Measurements from ENCODE around the gene TAS2R30. TPM values are rescaled to one million over a fixed set of nuclear protein-coding genes. Genes with fewer than 3 reads are reported as not detected.

Gene TAS2R30, protein sequence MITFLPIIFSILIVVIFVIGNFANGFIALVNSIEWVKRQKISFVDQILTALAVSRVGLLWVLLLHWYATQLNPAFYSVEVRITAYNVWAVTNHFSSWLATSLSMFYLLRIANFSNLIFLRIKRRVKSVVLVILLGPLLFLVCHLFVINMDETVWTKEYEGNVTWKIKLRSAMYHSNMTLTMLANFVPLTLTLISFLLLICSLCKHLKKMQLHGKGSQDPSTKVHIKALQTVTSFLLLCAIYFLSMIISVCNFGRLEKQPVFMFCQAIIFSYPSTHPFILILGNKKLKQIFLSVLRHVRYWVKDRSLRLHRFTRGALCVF
- polyA plus RNA-seq (2013, experiment 1 of 2), result not detected
- polyA plus RNA-seq (2013, experiment 2 of 2), result not detected

DNA sequence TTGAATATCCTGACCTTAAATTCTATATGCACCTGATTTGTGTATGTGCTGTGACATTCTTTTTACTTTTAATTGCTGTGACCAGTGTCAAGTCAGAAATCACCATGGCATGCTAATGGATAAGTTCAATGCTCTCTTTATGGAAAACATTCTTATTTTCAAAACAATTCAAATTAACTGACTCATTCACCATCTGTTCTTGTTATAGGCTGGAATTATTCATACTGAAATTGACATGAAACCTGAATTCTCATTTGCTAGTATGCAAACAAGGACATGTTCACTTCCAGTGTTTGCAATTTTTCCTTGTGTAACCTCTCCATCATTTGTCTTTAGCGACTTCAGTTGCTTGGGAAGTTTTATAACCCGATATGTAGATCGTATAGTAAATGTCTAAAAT is at the start of gene TAS2R30:
TAS2R30 (minus strand) TSS at position 340 of the 400 bp plus-strand sequence. CDS start 400 bp downstream, outside the sequence.
- Histone ChIP-seq H3K4ac (ENCODE audit: low read depth, low read length) (no peak within 1 kb of the TSS), H3K18ac (ENCODE audit: low read length) (no peak within 1 kb of the TSS), H3K4me2 (ENCODE audit: low read length) (no peak within 1 kb of the TSS), H3K79me2 (ENCODE audit: control insufficient read depth, insufficient read depth, low read length) (peaks cover 17% of the 10 kb centered on the region), H2AK5ac (ENCODE audit: low read length) (no peak within 1 kb of the TSS), H3K36me3 (ENCODE audit: control insufficient read depth, insufficient read depth, low read length) (no peaks in the 10 kb centered on the region), H2BK120ac (ENCODE audit: low read depth, low read length) (no peak within 1 kb of the TSS), H4K5ac (ENCODE audit: low read length) (no peak within 1 kb of the TSS), H2BK5ac (ENCODE audit: low read length) (no peak within 1 kb of the TSS), H3K4me1 (ENCODE audit: control insufficient read depth, low read depth, low read length) (no peaks in the 10 kb centered on the region), H2BK15ac (replicated peaks; ENCODE audit: low read depth) (no peak within 1 kb of the TSS), H3K23ac (ENCODE audit: low read length) (no peak within 1 kb of the TSS), H3K56ac (ENCODE audit: low read length) (no peak within 1 kb of the TSS), H3K27ac (ENCODE audit: low read depth, low read length) (no peak within 1 kb of the TSS), H3K4me3 (ENCODE audit: low read length) (no peak within 1 kb of the TSS), H4K8ac (ENCODE audit: low read depth, low read length) (no peak within 1 kb of the TSS), H3K79me1 (ENCODE audit: low read length) (peaks cover 12% of the 10 kb centered on the region), H3K9ac (ENCODE audit: low read length) (no peak within 1 kb of the TSS), H3K27me3 (ENCODE audit: insufficient read depth, low read length, poor library complexity) (no peaks in the 10 kb centered on the region)
- no CpG with 5 or more reads among the region's 3 CpGs for WGBS (ENCODE audit: extremely low coverage, insufficient coverage, low lambda C conversion rate)
- no peak for DNase-seq

DNA sequence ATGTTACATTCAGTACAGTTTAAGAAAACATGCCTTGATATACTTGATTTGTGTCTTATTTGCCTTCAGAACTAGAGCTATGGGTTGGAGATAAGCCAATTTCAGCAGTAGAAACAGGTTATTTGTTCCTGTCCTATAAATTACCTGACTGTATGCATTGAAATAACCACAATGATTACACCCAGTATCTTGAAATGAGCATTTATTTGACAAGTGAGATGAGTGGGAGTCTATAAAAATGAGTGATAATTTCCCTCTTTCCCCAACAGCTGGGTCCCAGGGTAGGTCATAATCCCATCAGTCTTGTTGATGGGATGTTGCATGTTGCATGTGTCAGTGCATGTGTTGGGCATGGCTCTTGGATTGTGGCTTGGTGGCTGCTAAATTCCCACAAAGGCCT is 48.6 kb upstream of the TAS2R30 start:
- DNase-seq, result no peak
- Histone ChIP-seq H3K79me1 (ENCODE audit: low read length) (no peaks in the 10 kb centered on the region), H3K9ac (ENCODE audit: low read length) (no peak overlapping the region), H3K56ac (ENCODE audit: low read length) (no peak overlapping the region), H3K27me3 (ENCODE audit: insufficient read depth, low read length, poor library complexity) (no peaks in the 10 kb centered on the region), H3K4me2 (ENCODE audit: low read length) (no peak overlapping the region), H2BK120ac (ENCODE audit: low read depth, low read length) (no peak overlapping the region), H3K36me3 (ENCODE audit: control insufficient read depth, insufficient read depth, low read length) (no peaks in the 10 kb centered on the region), H3K4me3 (ENCODE audit: low read length) (no peak overlapping the region), H3K18ac (ENCODE audit: low read length) (no peak overlapping the region), H3K27ac (ENCODE audit: low read depth, low read length) (no peak overlapping the region), H2AK5ac (ENCODE audit: low read length) (no peak overlapping the region), H2BK15ac (replicated peaks; ENCODE audit: low read depth) (no peak overlapping the region), H3K23ac (ENCODE audit: low read length) (no peak overlapping the region), H3K4me1 (ENCODE audit: control insufficient read depth, low read depth, low read length) (no peaks in the 10 kb centered on the region), H4K8ac (ENCODE audit: low read depth, low read length) (no peak overlapping the region), H3K4ac (ENCODE audit: low read depth, low read length) (no peak overlapping the region), H4K5ac (ENCODE audit: low read length) (no peak overlapping the region), H3K79me2 (ENCODE audit: control insufficient read depth, insufficient read depth, low read length) (no peaks in the 10 kb centered on the region), H2BK5ac (ENCODE audit: low read length) (no peak overlapping the region)

DNA sequence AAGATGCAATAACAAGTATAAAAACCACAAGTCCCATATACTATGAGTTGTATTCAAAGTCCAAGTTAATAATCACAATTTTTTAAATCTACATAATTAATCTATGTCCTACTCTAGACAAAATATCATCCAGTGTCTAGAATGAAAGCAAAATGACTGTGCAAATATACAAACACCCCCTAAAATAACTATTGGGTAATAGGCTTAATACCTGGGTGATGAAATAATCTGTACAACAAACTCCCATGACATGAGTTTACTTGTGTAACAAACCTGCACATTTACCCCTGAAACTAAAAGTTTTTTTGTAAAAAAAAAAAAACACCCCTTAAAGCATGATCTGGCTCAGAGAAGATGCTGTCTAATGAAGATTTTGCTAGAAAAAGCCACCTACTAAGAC is 48.1 kb upstream of the TAS2R30 start:
- Histone ChIP-seq H3K4me1 (ENCODE audit: control insufficient read depth, low read depth, low read length) (no peaks in the 10 kb centered on the region), H4K8ac (ENCODE audit: low read depth, low read length) (no peak overlapping the region), H3K56ac (ENCODE audit: low read length) (no peak overlapping the region), H3K27ac (ENCODE audit: low read depth, low read length) (no peak overlapping the region), H3K23ac (ENCODE audit: low read length) (no peak overlapping the region), H3K79me2 (ENCODE audit: control insufficient read depth, insufficient read depth, low read length) (no peaks in the 10 kb centered on the region), H2BK120ac (ENCODE audit: low read depth, low read length) (no peak overlapping the region), H3K4me3 (ENCODE audit: low read length) (no peak overlapping the region), H3K27me3 (ENCODE audit: insufficient read depth, low read length, poor library complexity) (no peaks in the 10 kb centered on the region), H3K9ac (ENCODE audit: low read length) (no peak overlapping the region), H3K4ac (ENCODE audit: low read depth, low read length) (no peak overlapping the region), H4K5ac (ENCODE audit: low read length) (no peak overlapping the region), H3K36me3 (ENCODE audit: control insufficient read depth, insufficient read depth, low read length) (no peaks in the 10 kb centered on the region), H3K18ac (ENCODE audit: low read length) (no peak overlapping the region), H3K79me1 (ENCODE audit: low read length) (no peaks in the 10 kb centered on the region), H3K4me2 (ENCODE audit: low read length) (no peak overlapping the region), H2AK5ac (ENCODE audit: low read length) (no peak overlapping the region), H2BK15ac (replicated peaks; ENCODE audit: low read depth) (no peak overlapping the region), H2BK5ac (ENCODE audit: low read length) (no peak overlapping the region)
- no peak for DNase-seq

DNA sequence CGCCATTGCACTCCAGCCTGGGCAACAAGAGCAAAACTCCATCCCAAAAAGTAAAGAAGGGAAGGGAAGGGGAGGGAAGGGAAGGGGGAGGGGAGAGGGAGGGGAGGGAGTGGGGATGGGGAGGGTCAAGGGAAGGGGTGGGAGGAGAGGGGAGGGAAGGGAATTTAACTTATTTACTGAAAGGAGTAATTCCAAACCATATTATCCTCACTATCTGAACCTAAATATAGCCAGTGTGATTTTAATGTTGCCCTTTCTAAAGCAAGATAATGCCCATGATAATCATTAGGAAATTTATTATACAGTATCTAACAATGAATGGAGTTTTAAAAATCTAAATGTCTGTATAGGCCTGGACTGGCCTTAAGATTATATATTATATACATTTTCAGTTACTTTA is 43.8 kb upstream of the TAS2R30 start:
- no peak for DNase-seq
- H2BK15ac ChIP-seq (replicated peaks; ENCODE audit: low read depth), result no peak overlapping the region
- no peak overlapping the region for H4K8ac ChIP-seq (ENCODE audit: low read depth, low read length)
- H3K4me1 ChIP-seq (ENCODE audit: control insufficient read depth, low read depth, low read length), result no peaks in the 10 kb centered on the region
- H3K79me2 ChIP-seq (ENCODE audit: control insufficient read depth, insufficient read depth, low read length), result peaks cover 2% of the 10 kb centered on the region
- H3K79me1 ChIP-seq (ENCODE audit: low read length), result no peaks in the 10 kb centered on the region
- WGBS (ENCODE audit: extremely low coverage, insufficient coverage, low lambda C conversion rate), result no CpG with 5 or more reads among the region's 1 CpG
- no peak overlapping the region for H2BK120ac ChIP-seq (ENCODE audit: low read depth, low read length)
- H3K23ac ChIP-seq (ENCODE audit: low read length), result no peak overlapping the region
- H3K56ac ChIP-seq (ENCODE audit: low read length), result no peak overlapping the region
- no peaks in the 10 kb centered on the region for H3K36me3 ChIP-seq (ENCODE audit: control insufficient read depth, insufficient read depth, low read length)
- no peak overlapping the region for H4K5ac ChIP-seq (ENCODE audit: low read length)
- H3K18ac ChIP-seq (ENCODE audit: low read length), result no peak overlapping the region
- no peak overlapping the region for H3K9ac ChIP-seq (ENCODE audit: low read length)
- no peak overlapping the region for H3K27ac ChIP-seq (ENCODE audit: low read depth, low read length)
- no peak overlapping the region for H3K4me3 ChIP-seq (ENCODE audit: low read length)
- H2BK5ac ChIP-seq (ENCODE audit: low read length), result no peak overlapping the region
- H2AK5ac ChIP-seq (ENCODE audit: low read length), result no peak overlapping the region
- H3K27me3 ChIP-seq (ENCODE audit: insufficient read depth, low read length, poor library complexity), result no peaks in the 10 kb centered on the region
- H3K4me2 ChIP-seq (ENCODE audit: low read length), result no peak overlapping the region
- H3K4ac ChIP-seq (ENCODE audit: low read depth, low read length), result no peak overlapping the region

DNA sequence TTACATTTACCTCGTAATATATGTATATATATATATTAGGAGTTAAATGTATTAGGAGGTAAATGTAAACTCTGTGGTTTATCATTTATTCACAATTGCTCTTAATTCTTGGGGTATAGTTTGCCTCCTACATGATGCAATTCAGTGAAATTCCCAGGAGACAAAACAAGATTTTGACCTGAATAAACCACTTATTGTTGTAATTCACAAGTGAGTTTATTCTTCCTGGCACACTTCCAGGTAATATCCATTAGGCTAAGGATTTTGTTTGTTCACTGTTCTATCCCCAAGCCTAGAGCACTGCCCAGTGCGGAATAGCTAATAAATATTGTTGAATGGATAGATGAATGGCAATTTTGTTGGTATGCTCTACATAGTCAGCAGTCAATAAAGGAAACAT is 39.6 kb upstream of the TAS2R30 start:
- Histone ChIP-seq H3K4me1 (ENCODE audit: control insufficient read depth, low read depth, low read length) (peaks cover 4% of the 10 kb centered on the region), H3K4me3 (ENCODE audit: low read length) (no peak overlapping the region), H2AK5ac (ENCODE audit: low read length) (no peak overlapping the region), H3K9ac (ENCODE audit: low read length) (no peak overlapping the region), H2BK120ac (ENCODE audit: low read depth, low read length) (no peak overlapping the region), H3K4ac (ENCODE audit: low read depth, low read length) (no peak overlapping the region), H2BK5ac (ENCODE audit: low read length) (no peak overlapping the region), H3K23ac (ENCODE audit: low read length) (no peak overlapping the region), H3K27ac (ENCODE audit: low read depth, low read length) (no peak overlapping the region), H3K56ac (ENCODE audit: low read length) (no peak overlapping the region), H3K27me3 (ENCODE audit: insufficient read depth, low read length, poor library complexity) (no peaks in the 10 kb centered on the region), H4K8ac (ENCODE audit: low read depth, low read length) (no peak overlapping the region), H3K18ac (ENCODE audit: low read length) (no peak overlapping the region), H3K79me2 (ENCODE audit: control insufficient read depth, insufficient read depth, low read length) (peaks cover 22% of the 10 kb centered on the region), H3K4me2 (ENCODE audit: low read length) (no peak overlapping the region), H4K5ac (ENCODE audit: low read length) (no peak overlapping the region), H3K79me1 (ENCODE audit: low read length) (peaks cover 4% of the 10 kb centered on the region), H2BK15ac (replicated peaks; ENCODE audit: low read depth) (no peak overlapping the region), H3K36me3 (ENCODE audit: control insufficient read depth, insufficient read depth, low read length) (no peaks in the 10 kb centered on the region)
- DNase-seq, result no peak
- no CpG with 5 or more reads among the region's 2 CpGs for WGBS (ENCODE audit: extremely low coverage, insufficient coverage, low lambda C conversion rate)
